ENCODE results near the gene RTL10.
"Not testable (repeated sequence)": the region's sequence is repeated elsewhere in the genome, so short reads cannot be mapped to it uniquely, and the experiment has no call there.

RTL10 gene

GRCh38 chr22:19846620-19847344, 7.9 kb downstream of the RTL10 start:
- DNase-seq (ENCODE audit: low read depth in 2 of 3, low spot score in 1 of 3): no peak

GRCh38 chr22:19845054-19845722, 9.5 kb downstream of the RTL10 start:
- no peak for DNase-seq (ENCODE audit: low read depth in 2 of 3, low spot score in 1 of 3)

GRCh38 chr22:19844377-19845053, 10.2 kb downstream of the RTL10 start:
- DNase-seq (ENCODE audit: low read depth in 2 of 3, low spot score in 1 of 3): no peak

- no peak for DNase-seq (ENCODE audit: low read depth in 2 of 3, low spot score in 1 of 3)
Observed at GRCh38 chr22:19843857-19844376, 10.8 kb downstream of the RTL10 start.

- DNase-seq (ENCODE audit: low read depth in 2 of 3, low spot score in 1 of 3): no peak
Observed at GRCh38 chr22:19843107-19843856, 11.4 kb downstream of the RTL10 start.

- DNase-seq (ENCODE audit: low read depth in 2 of 3, low spot score in 1 of 3): no peak
Observed at GRCh38 chr22:19842393-19843106, 12.1 kb downstream of the RTL10 start.

GRCh38 chr22:19841641-19842392, 12.9 kb downstream of the RTL10 start:
- DNase-seq (ENCODE audit: low read depth in 2 of 3, low spot score in 1 of 3): no peak

GRCh38 chr22:19840955-19841640, 13.6 kb downstream of the RTL10 start:
- DNase-seq (ENCODE audit: low read depth in 2 of 3, low spot score in 1 of 3): no peak

- no peak for DNase-seq (ENCODE audit: low read depth in 2 of 3, low spot score in 1 of 3)
Observed at GRCh38 chr22:19840059-19840458, 14.6 kb downstream of the RTL10 start.

GRCh38 chr22:19837915-19838314, 16.8 kb downstream of the RTL10 start:
- DNase-seq (ENCODE audit: low read depth in 2 of 3, low spot score in 1 of 3): no peak

GRCh38 chr22:19836512-19836911, 18.2 kb downstream of the RTL10 start:
- DNase-seq (ENCODE audit: low read depth in 2 of 3, low spot score in 1 of 3): no peak

GRCh38 chr22:19834599-19834998, 20.1 kb downstream of the RTL10 start:
- no peak for DNase-seq (ENCODE audit: low read depth in 2 of 3, low spot score in 1 of 3)

GRCh38 chr22:19833327-19833726, 21.3 kb downstream of the RTL10 start:
- DNase-seq (ENCODE audit: low read depth in 2 of 3, low spot score in 1 of 3): not testable (repeated sequence)

- no peak for DNase-seq (ENCODE audit: low read depth in 2 of 3, low spot score in 1 of 3)
Observed at GRCh38 chr22:19832476-19833108, 22.1 kb downstream of the RTL10 start.

GRCh38 chr22:19831979-19832378, 22.7 kb downstream of the RTL10 start:
- DNase-seq (ENCODE audit: low read depth in 2 of 3, low spot score in 1 of 3): not testable (repeated sequence)

GRCh38 chr22:19831016-19831415, 23.7 kb downstream of the RTL10 start:
- DNase-seq (ENCODE audit: low read depth in 2 of 3, low spot score in 1 of 3): no peak

GRCh38 chr22:19828035-19828401, 26.7 kb downstream of the RTL10 start:
- DNase-seq (ENCODE audit: low read depth in 2 of 3, low spot score in 1 of 3): no peak

- DNase-seq (ENCODE audit: low read depth in 2 of 3, low spot score in 1 of 3): no peak
Observed at GRCh38 chr22:19827341-19828034, 27.2 kb downstream of the RTL10 start.
